ENCODE data around the gene TNFSF11.

DNA sequence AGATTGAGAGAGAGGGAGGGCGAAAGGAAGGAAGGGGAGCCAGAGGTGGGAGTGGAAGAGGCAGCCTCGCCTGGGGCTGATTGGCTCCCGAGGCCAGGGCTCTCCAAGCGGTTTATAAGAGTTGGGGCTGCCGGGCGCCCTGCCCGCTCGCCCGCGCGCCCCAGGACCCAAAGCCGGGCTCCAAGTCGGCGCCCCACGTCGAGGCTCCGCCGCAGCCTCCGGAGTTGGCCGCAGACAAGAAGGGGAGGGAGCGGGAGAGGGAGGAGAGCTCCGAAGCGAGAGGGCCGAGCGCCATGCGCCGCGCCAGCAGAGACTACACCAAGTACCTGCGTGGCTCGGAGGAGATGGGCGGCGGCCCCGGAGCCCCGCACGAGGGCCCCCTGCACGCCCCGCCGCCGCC is at the start of gene TNFSF11:
- TF ChIP-seq, protein P1, sequence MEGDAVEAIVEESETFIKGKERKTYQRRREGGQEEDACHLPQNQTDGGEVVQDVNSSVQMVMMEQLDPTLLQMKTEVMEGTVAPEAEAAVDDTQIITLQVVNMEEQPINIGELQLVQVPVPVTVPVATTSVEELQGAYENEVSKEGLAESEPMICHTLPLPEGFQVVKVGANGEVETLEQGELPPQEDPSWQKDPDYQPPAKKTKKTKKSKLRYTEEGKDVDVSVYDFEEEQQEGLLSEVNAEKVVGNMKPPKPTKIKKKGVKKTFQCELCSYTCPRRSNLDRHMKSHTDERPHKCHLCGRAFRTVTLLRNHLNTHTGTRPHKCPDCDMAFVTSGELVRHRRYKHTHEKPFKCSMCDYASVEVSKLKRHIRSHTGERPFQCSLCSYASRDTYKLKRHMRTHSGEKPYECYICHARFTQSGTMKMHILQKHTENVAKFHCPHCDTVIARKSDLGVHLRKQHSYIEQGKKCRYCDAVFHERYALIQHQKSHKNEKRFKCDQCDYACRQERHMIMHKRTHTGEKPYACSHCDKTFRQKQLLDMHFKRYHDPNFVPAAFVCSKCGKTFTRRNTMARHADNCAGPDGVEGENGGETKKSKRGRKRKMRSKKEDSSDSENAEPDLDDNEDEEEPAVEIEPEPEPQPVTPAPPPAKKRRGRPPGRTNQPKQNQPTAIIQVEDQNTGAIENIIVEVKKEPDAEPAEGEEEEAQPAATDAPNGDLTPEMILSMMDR (IDR thresholded peaks at IDR 0.05), result no peak
- no peak for TF ChIP-seq POLR2A (IDR thresholded peaks at IDR 0.05)

Data from Peyer's patch (tissue), 4 donors.